Naive B cell (primary cell): Measurements from ENCODE around the gene ATM. TPM values are rescaled to one million over a fixed set of nuclear protein-coding genes. Genes with fewer than 3 reads are reported as not detected.

Source experiments
- polyA plus RNA-seq, 6 donors: library from polyadenylated mRNA; unstranded; fragments of 300-500 nt; fragmentation: Illumina TruSeq; gene quantifications; one replicate each; pipeline ENCODE4 v1.2.3, GENCODE V29; 2021; ENCODE audit warnings: low read depth in 6 of 6

The ATM gene
- polyA plus RNA-seq, 6 donors from 2014 or later: 36.3 to 68.2 (median 48.4) TPM

Other genes with a start within 250 kb of the ATM start
- gene CUL5, start 214.2 kb upstream of the ATM start, polyA plus RNA-seq: 10 to 100 TPM; 44.6 to 68.5 (median 52.7) TPM
- gene ACAT1, start 101.5 kb upstream of the ATM start, polyA plus RNA-seq: 10 to 100 TPM; 20.2 to 36.0 (median 29.6) TPM
- 10 to 100 TPM; 12.7 to 37.5 (median 30.2) TPM for gene NPAT, start 429 bp upstream of the ATM start, polyA plus RNA-seq
- gene C11orf65, start 244.5 kb downstream of the ATM start, polyA plus RNA-seq: 1 to 10 TPM in 4 of 6 donors, under 1 TPM in 1, not detected in 1; 0.48 to 2.4 (median 1.8) TPM